BJ (cell line): Measurements from ENCODE around the gene IL17RA. TPM values are rescaled to one million over a fixed set of nuclear protein-coding genes. Genes with fewer than 3 reads are reported as not detected.
A peak's percentile ranks its signal among the peaks of the same experiment; 100 is the strongest.

Experiments used
- CTCF ChIA-PET: fragments of 350-600 bp; formaldehyde crosslinking; extraction: SDS; loops from one replicate; lab custom pipeline; 2021; ENCODE audit warnings: antibody characterized with exemption, inconsistent platforms; lab: Yijun Ruan, JAX
- POLR2A ChIA-PET: fragments of 300-600 bp; sonication (Branson Sonifier 250); formaldehyde crosslinking; extraction: SDS; loops from one replicate; lab custom pipeline; 2021; ENCODE audit warnings: antibody characterized with exemption; lab: Charles Lee
- DNase-seq: peaks from one replicate; pipeline ENCODE4 v3.0.0-alpha.2; 2011; ENCODE audit warnings: low read depth
- H3K27me3 ChIP-seq: 2 replicates; pipeline ENCODE4 v1.6.0; 2011; ENCODE audit warnings: low read length; ENCODE audit not compliant: control insufficient read depth, insufficient read depth
- H3K36me3 ChIP-seq: 2 replicates; pipeline ENCODE4 v1.5.1; 2011; ENCODE audit warnings: low read length; ENCODE audit not compliant: control insufficient read depth, insufficient read depth
- H3K4me3 ChIP-seq: 2 replicates; pipeline ENCODE4 v1.5.1; 2011; ENCODE audit warnings: low read depth, mild to moderate bottlenecking, control low read depth, low read length
- CTCF ChIP-seq: IDR thresholded peaks from 2 replicates; pipeline ENCODE4 v1.5.1; 2011; ENCODE audit warnings: low read depth, mild to moderate bottlenecking, control low read depth, inconsistent platforms, low read length, moderate library complexity; ENCODE audit not compliant: insufficient read depth
- polyA plus RNA-seq: library from polyadenylated mRNA; depleted of rRNA; stranded (reverse); fragments of >200 nt; gene quantifications from 2 replicates; pipeline ENCODE4 v1.2.3, GENCODE V29; 2011

The IL17RA gene
- polyA plus RNA-seq, 1 experiment, result 27.0 TPM

GRCh38 chr22:17158568-17159503 lies 74.0 kb downstream of the IL17RA start, which contains the start of gene HDHD5:
Gene HDHD5 (minus strand): TSS chr22:17159277. CDS start chr22:17159251, 26 bp downstream.
- POLR2A ChIA-PET, result interaction anchor here (0.7 to 1.0 kb wide), 2 partner anchors 13 to 16 kb away, joined by 3 to 6 read pairs; no protein-coding TSS in a partner anchor

GRCh38 chr22:17159504-17159951 lies 74.7 kb downstream of the IL17RA start:
- no peak for DNase-seq
- ChIA-PET CTCF (interaction anchor here (9.9 kb wide), 1 partner anchor 13 kb away, joined by 104 read pairs; no protein-coding TSS in a partner anchor), POLR2A (no interaction called here)
- Histone ChIP-seq H3K27me3 (no peaks in the 10 kb centered on the region), H3K4me3 (peak overlapping the region; percentile 72), H3K36me3 (no peaks in the 10 kb centered on the region)
- TF ChIP-seq CTCF, result no peak

More at GRCh38 chr22:17158568-17159503, 74.0 kb downstream of the IL17RA start, which contains the start of gene HDHD5:
- TF ChIP-seq CTCF, result no peak
- CTCF ChIA-PET, result interaction anchor here (0.6 to 9.9 kb wide), 2 partner anchors 13 to 400 kb away, joined by 3 to 104 read pairs; no protein-coding TSS in a partner anchor
- H3K36me3 ChIP-seq, result no peaks in the 10 kb centered on the region
- H3K4me3 ChIP-seq, result peak within 1 kb of the TSS; percentile 72
- H3K27me3 ChIP-seq, result no peaks in the 10 kb centered on the region
- peak; percentile 29 for DNase-seq

- Histone ChIP-seq H3K4me3 (no peak overlapping the region), H3K27me3 (no peaks in the 10 kb centered on the region), H3K36me3 (no peaks in the 10 kb centered on the region)
- ChIA-PET POLR2A (no interaction called here), CTCF (interaction anchor here (0.6 to 9.9 kb wide), 4 partner anchors 10 to 84 kb away, joined by 3 to 104 read pairs (median 3); no protein-coding TSS in a partner anchor)
- DNase-seq, result no peak
- no peak for TF ChIP-seq CTCF
These were observed 77.2 kb downstream of the IL17RA start for GRCh38 chr22:17161991-17162390.

- CTCF ChIA-PET, result interaction anchor here (0.8 to 9.9 kb wide), 4 partner anchors 9 to 88 kb away, joined by 3 to 104 read pairs (median 3); no protein-coding TSS in a partner anchor
- H3K27me3 ChIP-seq, result no peaks in the 10 kb centered on the region; the same call in 1 of the 2 replicates
- no peak for DNase-seq
- POLR2A ChIA-PET, result no interaction called here
- no peaks in the 10 kb centered on the region for H3K36me3 ChIP-seq
- no peak for TF ChIP-seq CTCF
- no peak overlapping the region for H3K4me3 ChIP-seq
These were observed 77.9 kb downstream of the IL17RA start for GRCh38 chr22:17162731-17163130.
